HG02588 (cell line): ENCODE data around the gene HBE1.
"Not testable (repeated sequence)": the region's sequence is repeated elsewhere in the genome, so short reads cannot be mapped to it uniquely, and the experiment has no call there.

Source experiments
- ATAC-seq: cut with Tn5 transposase; IDR thresholded peaks from one replicate; pipeline ENCODE4 v1.9.1; 2021; ENCODE audit warnings: mild to moderate bottlenecking, moderate library complexity; ENCODE audit not compliant: unreplicated experiment

Gene HBE1

DNA sequence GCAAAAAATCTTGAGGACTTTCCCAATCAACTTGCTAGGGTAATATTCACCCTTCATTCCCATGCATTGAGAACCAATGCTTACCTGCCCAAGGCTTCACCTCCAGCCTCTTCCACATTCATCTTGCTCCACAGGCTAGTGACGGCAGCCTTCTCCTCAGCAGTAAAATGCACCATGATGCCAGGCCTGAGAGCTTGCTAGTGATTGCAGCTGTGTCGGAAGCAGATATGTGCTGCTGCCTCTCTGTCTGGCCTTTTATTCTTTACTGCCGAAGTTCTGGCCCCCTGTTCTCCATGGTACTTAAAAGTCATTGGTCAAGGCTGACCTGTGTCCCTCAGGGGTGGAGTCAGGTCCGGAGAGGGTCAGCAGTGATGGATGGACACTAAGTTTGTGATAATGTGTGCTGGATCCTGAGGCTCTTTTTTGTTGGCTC is at the start of gene HBE1:
Gene HBE1, minus strand, starts transcription at position 231 of the 433 bp plus-strand sequence. Its CDS starts 55 bp downstream, at position 176.
- ATAC-seq = no peak

DNA sequence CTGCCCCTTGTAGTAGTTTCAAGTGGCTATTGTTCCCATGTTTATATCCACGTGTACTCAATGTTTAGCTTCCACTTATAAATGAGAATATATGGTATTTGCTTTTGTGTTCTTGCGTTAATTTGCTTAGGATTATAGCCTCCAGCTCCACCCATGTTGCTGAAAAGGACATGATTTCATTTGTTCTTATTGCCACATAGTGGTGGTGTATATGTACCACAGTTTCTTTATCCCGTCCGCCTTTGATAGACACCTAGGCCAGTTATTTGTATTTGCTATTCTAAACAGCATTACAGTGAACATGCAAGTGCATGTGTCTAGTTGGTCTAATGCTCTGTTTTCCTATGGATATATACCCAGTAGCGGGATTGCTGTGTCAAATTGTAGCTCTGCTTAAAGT is 47.5 kb upstream of the HBE1 start:
- no peak for ATAC-seq

DNA sequence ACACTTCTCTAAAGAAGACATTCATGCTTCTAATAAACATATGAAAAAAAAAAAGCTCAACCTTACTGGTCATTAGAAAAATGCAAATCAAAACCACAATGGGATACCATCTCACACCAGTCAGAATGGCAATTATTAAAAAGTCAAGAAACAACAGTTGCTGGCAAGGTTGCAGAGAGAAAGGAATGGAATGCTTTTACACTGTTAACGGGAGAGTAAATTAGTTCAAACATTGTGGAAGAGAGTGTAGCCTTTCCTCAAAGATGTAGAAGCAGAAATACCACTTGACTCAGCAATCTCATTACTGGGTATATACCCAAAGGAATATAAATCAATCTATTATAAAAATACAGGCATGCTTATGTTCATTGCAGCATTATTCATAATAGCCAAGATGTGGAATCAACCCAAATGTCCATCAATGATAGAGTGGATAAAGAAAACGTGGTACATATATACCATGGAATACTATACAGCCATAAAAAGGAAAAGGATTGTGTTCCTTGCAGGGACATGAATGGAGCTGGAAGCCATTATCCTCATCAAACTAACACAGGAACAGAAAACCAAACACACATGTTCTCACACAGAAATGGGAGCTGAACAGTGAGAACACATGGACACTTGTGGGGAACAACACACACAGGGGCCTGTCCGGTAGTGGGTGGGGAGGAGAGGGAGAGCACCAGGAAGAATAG is 43.7 kb upstream of the HBE1 start:
- ATAC-seq = not testable (repeated sequence)

DNA sequence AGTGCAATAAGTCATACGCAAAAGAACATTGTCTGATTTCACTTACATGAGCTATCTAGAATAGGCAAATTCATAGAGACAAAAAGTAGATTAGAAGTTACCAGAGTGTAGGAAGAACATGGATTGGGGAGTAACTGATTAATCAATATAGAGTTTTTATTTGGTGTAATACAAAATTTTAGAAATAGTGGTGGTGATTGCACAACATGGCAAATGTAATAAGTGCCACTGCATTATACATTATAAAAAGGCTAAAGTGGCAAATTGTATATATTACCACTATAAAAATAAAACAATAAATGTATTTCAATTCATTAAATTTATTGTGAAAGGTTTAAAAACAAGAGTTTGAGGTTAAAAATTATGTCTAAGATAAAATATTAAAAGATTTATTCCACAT is 40.7 kb upstream of the HBE1 start:
- no peak for ATAC-seq

DNA sequence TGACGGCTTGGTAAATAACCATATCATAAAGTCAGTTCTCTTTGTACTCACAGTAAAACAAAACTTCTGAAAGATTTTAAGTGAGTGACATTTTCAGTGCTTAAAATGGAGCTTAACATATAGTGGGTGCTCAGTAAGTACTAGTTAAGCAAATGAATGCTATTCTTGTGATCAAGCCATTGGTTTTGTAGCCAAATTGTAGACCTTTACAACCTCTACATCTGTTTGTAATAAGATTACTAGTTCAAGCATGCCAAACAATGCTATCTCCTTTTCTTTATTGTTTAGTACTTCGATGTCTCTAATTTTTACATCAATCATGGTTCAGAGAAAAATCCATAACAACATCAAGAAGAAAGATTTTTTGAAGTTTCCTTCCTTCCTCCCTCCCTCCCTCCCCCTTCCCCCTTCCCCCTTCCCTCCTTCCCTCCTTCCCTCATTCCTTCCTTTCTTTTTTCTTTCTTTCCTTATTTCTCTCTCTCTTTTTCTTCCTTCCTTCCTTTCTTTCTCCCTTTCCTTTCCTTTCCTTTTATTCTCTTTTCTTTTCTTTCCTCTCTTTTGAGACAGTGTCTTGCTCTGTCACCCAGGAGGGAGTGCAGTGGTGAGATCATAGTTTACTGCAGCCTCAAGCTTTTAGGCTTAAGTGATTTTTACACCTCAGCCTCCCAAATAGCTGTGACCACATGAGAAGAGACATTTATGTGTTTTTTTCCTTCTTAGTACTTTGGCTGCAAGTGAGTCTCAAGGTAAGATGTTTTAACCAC is 37.7 kb upstream of the HBE1 start:
- ATAC-seq = no peak

DNA sequence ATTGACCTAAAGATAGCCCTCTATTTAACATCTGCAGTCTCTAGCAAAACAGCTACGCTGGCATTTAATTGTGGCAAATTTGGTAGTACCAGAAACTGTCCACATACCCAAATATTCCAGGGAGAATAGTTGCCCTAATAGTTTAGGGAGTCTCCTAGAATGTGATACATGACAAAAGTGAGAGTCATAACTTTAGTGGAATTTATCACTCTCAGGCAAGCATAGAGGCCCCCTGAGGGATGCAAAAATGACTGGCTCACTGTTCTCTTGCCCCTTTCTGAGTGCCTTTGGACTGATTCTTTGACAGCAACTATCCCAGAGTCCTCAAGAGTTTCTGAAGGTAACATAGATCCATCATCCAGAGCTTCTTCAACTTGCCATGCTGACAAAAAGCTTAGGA is 34.3 kb upstream of the HBE1 start:
- no peak for ATAC-seq

DNA sequence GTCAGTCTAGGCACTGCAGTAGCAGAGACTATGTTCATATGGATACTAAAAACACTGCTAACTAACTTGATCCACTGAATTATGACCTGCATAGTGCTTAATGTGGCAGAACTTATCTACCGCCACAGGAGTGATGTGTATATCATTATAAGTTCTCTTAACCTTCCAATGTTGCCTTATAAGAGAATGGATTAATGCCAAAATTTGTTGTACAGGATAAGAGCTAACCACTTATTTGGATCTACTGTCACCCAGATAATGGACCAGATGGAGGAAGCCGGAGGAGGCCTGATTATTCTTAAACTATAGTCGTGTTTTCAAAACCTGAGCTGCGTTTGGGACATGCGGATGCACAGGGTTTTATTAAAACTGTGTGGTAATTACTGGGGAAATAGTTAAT is 33.9 kb upstream of the HBE1 start:
- ATAC-seq = no peak

DNA sequence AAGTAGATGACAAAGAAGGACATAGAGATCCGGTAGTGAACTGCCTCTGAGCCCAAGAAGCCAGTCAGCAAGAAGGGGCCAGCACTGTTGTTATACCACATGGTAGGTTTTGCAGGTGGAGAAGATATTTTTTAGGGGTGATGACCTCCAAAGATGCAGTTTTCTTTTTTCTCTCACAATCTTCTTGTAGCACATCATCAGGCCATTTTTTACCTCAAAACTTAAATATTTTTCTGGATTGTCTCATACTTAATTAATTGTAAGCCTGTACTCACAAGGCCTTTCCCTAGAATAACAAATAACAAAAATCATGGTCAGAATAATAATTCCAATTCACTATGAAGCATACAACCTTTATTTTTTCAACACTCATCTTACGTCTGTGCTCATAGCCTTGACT is 32.1 kb upstream of the HBE1 start, which contains the start of gene OR51B4:
Gene OR51B4, minus strand, starts transcription at position 101 of the 400 bp plus-strand sequence. Its CDS starts 0 bp downstream, at position 101.
- no peak for ATAC-seq

DNA sequence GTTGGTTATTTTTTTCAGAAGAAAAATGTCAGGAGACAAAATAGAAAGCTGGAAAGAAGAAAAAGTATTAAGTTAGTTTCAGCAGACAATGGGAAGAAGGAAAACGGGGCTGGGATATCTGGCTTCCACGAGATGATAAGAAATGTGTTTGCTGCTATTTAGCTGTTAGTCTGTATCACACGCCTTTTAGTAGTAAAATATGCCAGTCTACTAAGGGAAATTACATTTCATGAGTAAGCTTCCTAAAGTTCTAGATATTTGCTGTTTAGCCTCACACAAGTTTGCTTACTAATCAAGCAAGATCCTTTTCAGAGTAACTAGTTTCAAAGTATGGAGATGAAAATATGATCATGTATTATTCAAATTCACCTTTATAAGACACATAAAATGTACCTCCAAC is 30.5 kb upstream of the HBE1 start:
- ATAC-seq = no peak

DNA sequence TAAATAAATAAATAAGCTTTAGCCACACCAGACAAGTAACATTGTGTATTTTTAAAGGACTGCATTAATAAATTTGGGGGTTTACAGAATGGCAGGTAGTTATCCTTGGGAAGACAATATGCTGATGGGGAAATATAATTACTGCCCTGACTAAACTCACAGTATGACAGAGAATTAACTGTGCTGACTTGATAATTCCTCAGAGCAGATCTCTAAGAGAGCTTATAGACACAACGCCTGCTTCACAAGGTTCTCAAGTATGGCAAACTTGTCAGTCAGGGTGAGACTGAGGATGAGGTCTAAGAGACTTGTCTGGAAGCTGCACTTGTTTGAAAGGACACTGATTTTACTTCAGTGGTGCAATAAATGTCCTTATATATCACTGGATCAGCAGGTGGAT is 28.7 kb upstream of the HBE1 start:
- ATAC-seq = no peak

DNA sequence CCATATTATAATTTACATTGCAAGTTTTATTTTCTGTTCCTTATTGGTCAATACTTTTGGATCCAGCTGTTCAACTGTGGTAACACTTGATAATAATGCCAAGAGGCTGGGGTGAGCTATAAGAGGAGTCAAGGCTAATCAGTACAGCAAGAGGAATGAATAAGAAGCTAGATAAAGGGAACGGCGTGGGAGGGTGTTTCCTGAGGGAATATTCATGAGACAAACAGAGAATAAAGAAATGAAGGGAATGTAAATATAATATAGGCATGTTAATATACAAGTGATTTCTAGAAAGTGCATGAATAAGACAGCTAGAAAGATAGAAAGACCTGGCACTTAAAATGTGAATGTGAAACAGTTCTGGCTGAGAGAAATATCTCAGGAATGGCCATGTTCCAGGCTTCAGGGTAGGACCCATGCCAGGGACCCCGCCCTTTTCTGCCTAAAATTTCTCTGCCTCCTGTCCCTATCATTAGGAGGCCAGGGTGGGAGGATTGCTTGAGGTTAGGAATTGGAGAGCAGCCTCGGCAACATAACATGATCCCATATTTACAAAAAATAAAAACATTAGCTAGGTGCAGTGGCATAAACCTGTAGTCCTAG is 28.1 kb upstream of the HBE1 start:
- no peak for ATAC-seq

DNA sequence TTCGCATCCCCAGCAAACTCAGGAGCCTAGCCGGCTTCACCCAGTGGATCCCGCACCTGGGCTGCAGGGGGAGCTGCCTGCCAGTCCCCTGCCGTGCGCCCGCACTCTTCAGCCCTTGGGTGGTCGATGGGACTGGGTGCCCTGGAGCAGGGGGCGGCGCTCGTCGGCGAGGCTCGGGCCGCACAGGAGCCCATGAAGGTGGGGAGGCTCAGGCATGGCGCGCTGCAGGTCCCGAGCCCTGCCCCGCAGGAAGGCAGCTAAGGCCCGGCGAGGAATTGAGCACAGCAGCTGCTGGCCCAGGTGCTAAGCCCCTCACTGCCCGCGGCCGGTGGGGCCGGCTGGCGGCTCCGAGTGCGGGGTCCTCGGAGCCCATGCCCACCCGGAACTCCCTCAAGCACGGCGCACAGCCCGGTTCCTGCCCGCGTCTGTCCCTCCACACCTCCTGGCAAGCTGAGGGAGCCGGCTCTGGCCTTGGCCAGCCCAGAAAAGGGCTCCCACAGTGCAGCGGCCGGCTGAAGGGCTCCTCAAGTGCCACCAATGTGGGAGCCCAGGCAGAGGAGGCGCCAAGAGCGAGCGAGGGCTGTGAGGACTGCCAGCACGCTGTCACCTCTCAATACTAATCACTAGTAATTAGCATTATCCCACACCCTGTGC is 24.7 kb upstream of the HBE1 start:
- ATAC-seq = not testable (repeated sequence)

DNA sequence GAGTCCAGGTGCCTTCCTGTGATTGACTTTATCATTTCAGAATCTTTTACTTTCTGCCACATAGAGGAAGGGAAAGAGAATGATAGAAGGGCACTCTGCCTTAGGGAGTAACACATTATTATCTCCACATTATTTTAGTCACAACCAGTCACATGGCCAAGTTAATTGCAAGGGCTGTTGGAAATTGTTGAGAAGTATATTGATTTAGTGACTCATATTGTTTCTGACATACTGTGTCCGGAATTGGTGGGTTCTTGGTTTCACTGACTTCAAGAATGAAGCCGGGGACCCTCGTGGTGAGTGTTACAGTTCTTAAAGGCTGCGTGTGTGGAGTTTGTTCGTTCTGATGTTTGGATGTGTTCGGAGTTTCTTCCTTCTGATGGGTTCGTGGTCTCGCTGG is 23.3 kb upstream of the HBE1 start:
- ATAC-seq = no peak

DNA sequence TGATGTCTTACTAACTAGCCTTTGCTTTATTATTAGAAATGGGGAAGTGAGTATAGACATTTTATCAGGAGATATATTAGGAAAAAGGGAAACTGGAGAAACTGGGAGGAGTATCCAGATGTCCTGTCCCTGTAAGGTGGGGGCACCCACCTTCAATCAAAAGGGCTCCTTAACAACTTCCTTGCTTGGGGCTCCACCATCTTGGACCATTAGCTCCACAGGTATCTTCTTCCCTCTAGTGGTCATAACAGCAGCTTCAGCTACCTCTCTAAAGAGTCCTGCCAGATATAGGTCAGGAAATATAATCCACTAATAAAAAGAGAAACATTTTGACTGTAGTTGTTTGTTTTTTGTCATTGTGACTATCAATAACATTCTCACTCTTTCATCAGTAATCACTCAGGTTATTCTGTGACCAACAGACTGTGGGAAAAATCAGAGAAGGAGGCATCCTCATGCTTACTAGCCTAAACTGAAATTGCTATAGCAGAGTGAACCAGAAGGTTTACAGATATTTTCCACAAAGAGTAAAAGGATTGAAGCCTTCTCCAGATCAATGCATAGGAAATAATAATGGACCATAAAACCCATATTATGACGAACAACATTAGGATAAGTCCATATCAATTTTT is 21.6 kb upstream of the HBE1 start:
- peak; percentile 86 for ATAC-seq

DNA sequence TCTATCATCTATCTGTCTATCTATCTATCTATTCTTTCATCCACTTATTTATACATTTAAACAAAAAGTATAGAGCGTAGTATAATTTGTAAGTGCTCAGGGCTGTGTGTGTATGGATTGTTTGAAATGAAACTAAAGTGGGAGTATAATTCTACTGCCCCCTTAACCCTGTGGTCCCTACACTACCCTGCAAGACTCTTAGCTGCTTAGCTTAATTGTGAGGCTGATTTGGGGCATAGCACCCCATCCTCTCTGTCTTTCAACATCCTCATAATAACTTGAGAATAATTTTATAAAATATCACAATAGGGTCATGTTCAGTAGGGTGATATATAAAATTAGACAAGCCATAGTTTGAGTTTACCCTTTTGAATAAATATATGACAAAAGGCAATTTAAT is 20.4 kb upstream of the HBE1 start:
- ATAC-seq = no peak

DNA sequence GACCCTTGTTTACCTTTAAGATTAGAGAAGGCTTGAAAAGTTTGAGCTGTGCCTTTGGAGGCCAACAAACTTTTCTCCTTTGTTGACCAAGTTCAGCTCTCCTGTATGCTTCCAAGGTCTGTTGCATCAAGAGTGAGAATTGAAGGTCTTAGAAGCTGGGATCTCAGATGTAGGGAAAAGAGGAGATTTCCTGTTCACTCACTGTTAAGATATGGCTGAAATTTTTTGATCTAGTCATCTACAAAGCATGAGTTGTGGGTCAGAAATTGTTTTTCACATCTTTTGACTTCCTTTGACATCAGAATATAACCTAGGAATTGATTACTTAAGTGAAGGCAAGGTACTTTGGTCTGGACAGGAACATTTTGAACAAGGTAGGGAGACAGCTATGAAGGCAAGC is 20.0 kb upstream of the HBE1 start:
- ATAC-seq = no peak

DNA sequence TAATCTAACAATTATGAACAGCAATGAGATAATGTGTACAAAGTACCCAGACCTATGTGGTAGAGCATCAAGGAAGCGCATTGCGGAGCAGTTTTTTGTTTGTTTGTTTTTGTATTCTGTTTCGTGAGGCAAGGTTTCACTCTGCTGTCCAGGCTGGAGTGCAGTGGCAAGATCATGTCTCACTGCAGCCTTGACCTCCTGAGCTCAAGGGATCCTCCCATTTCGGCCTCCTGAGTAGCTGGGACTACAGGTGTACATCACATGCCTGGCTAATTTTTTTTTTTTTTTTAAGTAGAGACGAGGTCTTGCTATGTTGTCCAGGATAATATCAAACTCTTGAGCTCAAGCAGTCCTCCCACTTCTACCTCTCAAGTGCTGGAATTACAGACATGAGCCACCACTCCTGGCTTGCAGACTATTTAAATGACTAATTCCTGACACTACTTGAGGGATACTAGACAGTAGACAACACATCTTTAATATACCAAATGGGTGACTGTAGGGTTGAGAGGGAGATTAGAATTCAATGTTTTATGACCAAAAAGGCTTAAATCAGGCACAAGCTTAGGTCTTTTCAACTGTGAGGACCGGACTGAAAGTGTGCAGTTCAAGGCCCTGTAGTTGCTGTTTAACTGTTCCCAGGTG is 19.3 kb upstream of the HBE1 start:
- ATAC-seq = no peak

DNA sequence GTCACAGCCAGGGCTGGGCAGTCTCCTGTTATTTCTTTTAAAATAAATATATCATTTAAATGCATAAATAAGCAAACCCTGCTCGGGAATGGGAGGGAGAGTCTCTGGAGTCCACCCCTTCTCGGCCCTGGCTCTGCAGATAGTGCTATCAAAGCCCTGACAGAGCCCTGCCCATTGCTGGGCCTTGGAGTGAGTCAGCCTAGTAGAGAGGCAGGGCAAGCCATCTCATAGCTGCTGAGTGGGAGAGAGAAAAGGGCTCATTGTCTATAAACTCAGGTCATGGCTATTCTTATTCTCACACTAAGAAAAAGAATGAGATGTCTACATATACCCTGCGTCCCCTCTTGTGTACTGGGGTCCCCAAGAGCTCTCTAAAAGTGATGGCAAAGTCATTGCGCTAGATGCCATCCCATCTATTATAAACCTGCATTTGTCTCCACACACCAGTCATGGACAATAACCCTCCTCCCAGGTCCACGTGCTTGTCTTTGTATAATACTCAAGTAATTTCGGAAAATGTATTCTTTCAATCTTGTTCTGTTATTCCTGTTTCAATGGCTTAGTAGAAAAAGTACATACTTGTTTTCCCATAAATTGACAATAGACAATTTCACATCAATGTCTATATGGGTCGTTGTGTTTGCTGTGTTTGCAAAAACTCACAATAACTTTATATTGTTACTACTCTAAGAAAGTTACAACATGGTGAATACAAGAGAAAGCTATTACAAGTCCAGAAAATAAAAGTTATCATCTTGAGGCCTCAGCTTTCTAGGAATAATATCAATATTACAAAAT is 18.6 kb upstream of the HBE1 start:
- no peak for ATAC-seq

DNA sequence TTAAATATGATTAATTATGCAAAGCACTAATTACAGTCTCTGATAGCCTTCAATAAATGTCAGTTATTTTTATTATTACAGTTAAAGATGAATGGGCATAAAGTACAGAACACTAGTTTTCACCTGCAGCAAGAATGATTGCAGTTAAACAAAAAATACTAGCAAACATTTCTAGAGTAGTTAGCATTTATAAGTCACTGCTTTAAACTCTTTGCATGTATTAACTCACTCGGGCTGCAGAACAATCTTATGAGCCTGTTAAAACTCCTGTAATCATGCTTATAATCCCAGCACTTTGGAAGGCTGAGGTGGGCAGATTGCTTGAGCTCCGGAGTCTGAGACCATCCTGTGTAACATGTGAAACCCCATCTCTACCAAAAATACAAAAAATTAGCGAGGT is 17.2 kb upstream of the HBE1 start:
- no peak for ATAC-seq

DNA sequence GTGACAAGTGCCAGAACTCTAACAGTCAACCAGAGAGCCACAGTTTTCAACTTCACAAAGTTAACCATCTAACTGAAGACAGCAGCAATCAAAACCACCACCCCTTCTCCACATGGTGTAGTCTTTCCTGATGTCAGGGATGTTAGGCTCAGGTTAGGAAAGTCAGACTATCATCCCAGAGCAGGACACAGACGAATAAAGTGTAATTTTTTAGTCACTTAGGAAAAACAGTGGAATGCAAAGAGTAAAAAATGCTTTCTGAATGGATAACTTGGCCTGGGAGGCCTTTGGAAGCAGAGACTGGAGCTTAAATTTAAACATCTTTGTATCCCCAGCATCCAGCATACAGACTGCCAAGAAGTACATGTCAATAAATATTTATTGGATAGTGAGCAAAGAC is 16.6 kb upstream of the HBE1 start:
- ATAC-seq = no peak
